GM19025 (cell line): ENCODE measurements around the gene AGBL5.
A peak's percentile ranks its signal among the peaks of the same experiment; 100 is the strongest.

Experiments used
- ATAC-seq: cut with Tn5 transposase; IDR thresholded peaks from one replicate; pipeline ENCODE4 v1.9.1; 2021; ENCODE audit warnings: mild to moderate bottlenecking, low read depth, moderate library complexity; ENCODE audit not compliant: unreplicated experiment

Gene AGBL5

GRCh38 chr2:27050996-27051901, at the start of gene AGBL5:
Gene AGBL5 (plus strand): TSS chr2:27051668. CDS start chr2:27052959, 1,291 bp downstream.
- ATAC-seq, result peak; percentile 59

- ATAC-seq, result no peak
These were observed 49.5 kb upstream of the AGBL5 start for GRCh38 chr2:27001950-27002349.

GRCh38 chr2:27003007-27003406, 48.5 kb upstream of the AGBL5 start:
- ATAC-seq, result no peak

- no peak for ATAC-seq
These were observed 47.6 kb upstream of the AGBL5 start for GRCh38 chr2:27003857-27004256.

- no peak for ATAC-seq
These were observed 44.7 kb upstream of the AGBL5 start for GRCh38 chr2:27006602-27007415.

GRCh38 chr2:27007416-27008374, 43.8 kb upstream of the AGBL5 start:
- ATAC-seq, result no peak

- no peak for ATAC-seq
These were observed 42.8 kb upstream of the AGBL5 start for GRCh38 chr2:27008678-27009077.

- ATAC-seq, result no peak
These were observed 42.4 kb upstream of the AGBL5 start for GRCh38 chr2:27009083-27009482.

GRCh38 chr2:27009716-27010115, 41.8 kb upstream of the AGBL5 start:
- ATAC-seq, result no peak

- no peak for ATAC-seq
These were observed 41.3 kb upstream of the AGBL5 start for GRCh38 chr2:27010139-27010538.

GRCh38 chr2:27013738-27014137, 37.7 kb upstream of the AGBL5 start:
- ATAC-seq, result no peak

- no peak for ATAC-seq
These were observed 36.6 kb upstream of the AGBL5 start for GRCh38 chr2:27014771-27015433.

- ATAC-seq, result no peak
These were observed 34.6 kb upstream of the AGBL5 start for GRCh38 chr2:27016801-27017325.

- no peak for ATAC-seq
These were observed 33.3 kb upstream of the AGBL5 start for GRCh38 chr2:27018142-27018541.

GRCh38 chr2:27019459-27019858, 32.0 kb upstream of the AGBL5 start:
- no peak for ATAC-seq

GRCh38 chr2:27019931-27020855, 31.3 kb upstream of the AGBL5 start:
- no peak for ATAC-seq

GRCh38 chr2:27021253-27022049, 30.0 kb upstream of the AGBL5 start:
- no peak for ATAC-seq

- ATAC-seq, result no peak
These were observed 27.7 kb upstream of the AGBL5 start for GRCh38 chr2:27023740-27024139.
